K562 (cell line): ENCODE data around the gene GCNT3. TPM values are rescaled to one million over a fixed set of nuclear protein-coding genes. Genes with fewer than 3 reads are reported as not detected.

Experiments
- ATAC-seq: fragments of 200-7000 bp; cut with Tn5 transposase; 3 replicates; pipeline ENCODE4 v1.9.1; 2020; ENCODE audit warnings: moderate library complexity
- Bru-seq: library from RNA; stranded (reverse); fragments of 400-500 nt; gene quantifications from one replicate; lab custom pipeline; 2021; lab: Mats Ljungman, UMichigan
- BruChase-seq, 2 experiments: library from RNA; stranded (reverse); fragments of 400-500 nt; gene quantifications; one replicate each; lab custom pipeline; 2021; lab: Mats Ljungman, UMichigan
- BruUV-seq: library from RNA; stranded (reverse); fragments of 400-500 nt; replicated peaks from 2 replicates; lab custom pipeline; 2021; lab: Mats Ljungman, UMichigan
- CTCF ChIA-PET: fragments of 300-600 bp; formaldehyde crosslinking; extraction: SDS; loops from one replicate; lab custom pipeline; 2021; ENCODE audit warnings: low intra/inter-chr PET ratio; lab: Yijun Ruan, JAX
- POLR2A ChIA-PET: fragments of 300-600, 350-650 bp; sonication (Branson Sonifier 250); formaldehyde crosslinking; extraction: SDS; loops from one replicate; lab custom pipeline; 2021; ENCODE audit warnings: antibody characterized with exemption, inconsistent platforms; lab: Yijun Ruan, JAX
- DNase-seq, 4 experiments: peaks; one replicate each; pipeline versions ENCODE4 v3.0.0 to v3.0.0-alpha.2; 2011 to 2018; ENCODE audit warnings: low spot score in 3 of 4, mixed read lengths in 3 of 4; ENCODE audit errors: extremely low read depth in 1 of 4
- FAIRE-seq: peaks from 2 replicates; lab custom pipeline; 2011; peaks lifted over from hg19 to GRCh38; lab: Jason Lieb, UNC
- H2AFZ ChIP-seq: 2 replicates; pipeline ENCODE4 v1.6.0; 2011; ENCODE audit warnings: low read depth, low read length, control low read depth, inconsistent platforms
- H3K27ac ChIP-seq: fragments of 200-600 bp; 3 replicates; pipeline ENCODE4 v1.8.0; 2011; ENCODE audit warnings: low read depth, mild to moderate bottlenecking, control low read depth, inconsistent platforms, low read length, moderate library complexity, mixed read lengths; ENCODE audit errors: extremely low read depth
- H3K27me3 ChIP-seq, 2 experiments: fragments of 300-600 bp in 1 of 2; 2 replicates in 1 of 2; 3 replicates in 1 of 2; pipeline versions ENCODE4 v1.6.0 to v1.8.0; 2011; ENCODE audit warnings: inconsistent platforms in 2 of 2, low read length in 2 of 2, mild to moderate bottlenecking in 1 of 2, mixed read lengths in 1 of 2, moderate library complexity in 1 of 2; ENCODE audit not compliant: control insufficient read depth in 2 of 2, insufficient read depth in 2 of 2
- H3K36me3 ChIP-seq: fragments of 300-600 bp; 3 replicates; pipeline ENCODE4 v1.8.0; 2011; ENCODE audit warnings: mild to moderate bottlenecking, low read length, inconsistent platforms; ENCODE audit not compliant: control insufficient read depth, insufficient read depth
- H3K4me1 ChIP-seq, 2 experiments: fragments of 200-600 bp in 1 of 2; replicated peaks in 1 of 2; 2 replicates in 1 of 2; 3 replicates in 1 of 2; pipeline versions ENCODE4 v1.5.1 to v1.8.0; 2011; ENCODE audit warnings: inconsistent platforms in 2 of 2, low read length in 2 of 2, mild to moderate bottlenecking in 1 of 2, mixed read lengths in 1 of 2, moderate library complexity in 1 of 2; ENCODE audit not compliant: control insufficient read depth in 2 of 2, insufficient read depth in 2 of 2
- H3K4me2 ChIP-seq: 2 replicates; pipeline ENCODE4 v1.6.1; 2011; ENCODE audit warnings: low read length, control low read depth, inconsistent platforms, mixed read lengths; ENCODE audit not compliant: insufficient read depth
- H3K4me3 ChIP-seq: fragments of 200-600 bp; sonication (generic), shearing (Covaris generic); 2 replicates; pipeline ENCODE4 v1.5.1; 2016; ENCODE audit warnings: control low read depth, inconsistent platforms
- H3K79me2 ChIP-seq: fragments of 200-600 bp; 3 replicates; pipeline ENCODE4 v1.8.0; 2011; ENCODE audit warnings: low read length, inconsistent platforms; ENCODE audit not compliant: control insufficient read depth, insufficient read depth
- H3K9ac ChIP-seq, 2 experiments: 2 replicates each; pipeline versions ENCODE4 v1.6.0 to v1.6.1; 2011; ENCODE audit warnings: low read depth in 2 of 2, low read length in 2 of 2, control low read depth in 1 of 2, inconsistent platforms in 1 of 2, mild to moderate bottlenecking in 1 of 2, mixed read lengths in 1 of 2; ENCODE audit not compliant: insufficient read depth in 1 of 2
- H3K9me1 ChIP-seq: one replicate; pipeline ENCODE4 v1.6.0; 2011; ENCODE audit warnings: inconsistent platforms, mild to moderate bottlenecking, low read length, moderate library complexity; ENCODE audit not compliant: control insufficient read depth, insufficient read depth
- H3K9me3 ChIP-seq: replicated peaks from 2 replicates; pipeline ENCODE4 v1.5.1; 2011; ENCODE audit warnings: low read depth, low read length, inconsistent platforms; ENCODE audit not compliant: control insufficient read depth, insufficient read depth
- H4K20me1 ChIP-seq: replicated peaks from 2 replicates; pipeline ENCODE4 v1.6.1; 2011; ENCODE audit warnings: low read length, inconsistent platforms, mixed read lengths; ENCODE audit not compliant: control insufficient read depth, insufficient read depth
- ATF2 ChIP-seq: sonication (generic); formaldehyde crosslinking; IDR thresholded peaks from 2 replicates; pipeline ENCODE4 v1.8.1; 2022; ENCODE audit warnings: missing genetic modification reagents
- CHD1 ChIP-seq: fragments of 200-600 bp; sonication (generic); IDR thresholded peaks from one replicate; pipeline ENCODE4 v1.6.1; 2012; ENCODE audit warnings: mild to moderate bottlenecking, moderate library complexity, low read length, inconsistent platforms
- GTF2F1 ChIP-seq: IDR thresholded peaks from 2 replicates; pipeline ENCODE4 v1.6.1; 2011; ENCODE audit warnings: low read depth, low read length, improper control_type of control experiment
- KAT7 ChIP-seq: sonication (generic); formaldehyde crosslinking; IDR thresholded peaks from 2 replicates; pipeline ENCODE4 v1.8.0; 2022; ENCODE audit warnings: missing genetic modification reagents, mild to moderate bottlenecking, borderline replicate concordance
- MCM7 ChIP-seq, 2 experiments: fragments of 450-650 bp; IDR thresholded peaks; 2 replicates each; pipeline ENCODE4 v1.6.1; 2016 to 2018
- NR0B1 ChIP-seq: fragments of 450-650 bp; IDR thresholded peaks from one replicate; pipeline ENCODE4 v1.6.1; 2018; ENCODE audit warnings: mild to moderate bottlenecking, moderate library complexity; ENCODE audit not compliant: partially characterized antibody
- SRSF7 ChIP-seq: fragments of 200-400 bp; formaldehyde crosslinking; optimal IDR thresholded peaks from 2 replicates; pipeline ENCODE3; 2017; ENCODE audit warnings: mild to moderate bottlenecking, low read depth, low read length
- ZBTB2 ChIP-seq: fragments of 450-650 bp; IDR thresholded peaks from 2 replicates; pipeline ENCODE4 v1.6.1; 2016; ENCODE audit warnings: antibody characterized with exemption
- ZC3H4 ChIP-seq: sonication (generic); formaldehyde crosslinking; IDR thresholded peaks from 2 replicates; pipeline ENCODE4 v1.9.0; 2021; ENCODE audit warnings: missing genetic modification reagents, borderline replicate concordance
- ZEB2 ChIP-seq: fragments of 450-650 bp; IDR thresholded peaks from 2 replicates; pipeline ENCODE4 v1.6.1; 2016
- ZNF644 ChIP-seq: fragments of 200-800 bp; sonication (Bioruptor generic); IDR thresholded peaks from 2 replicates; pipeline ENCODE4 v1.6.1; 2016; ENCODE audit warnings: low read depth, missing genetic modification characterization, missing compliant biosample characterization
- ZSCAN29 ChIP-seq: fragments of 450-650 bp; IDR thresholded peaks from 2 replicates; pipeline ENCODE4 v1.6.1; 2017
- WGBS: fragments of 100-300 bp; shearing (Covaris generic); methylation state at CpG from one replicate; pipeline ENCODE4 v1.1.6; 2016; ENCODE audit warnings: low coverage, mixed read lengths; ENCODE audit not compliant: insufficient coverage; ENCODE audit errors: missing lambda C conversion rate; 5-methylcytosine and 5-hydroxymethylcytosine counted together
- in situ Hi-C: fragments of 300-500 bp; cut with MboI; formaldehyde crosslinking; loops from 4 replicates; pipeline ENCODE4 v1.15.0; 2018; ENCODE audit warnings: inconsistent platforms, mixed read lengths
- intact Hi-C: fragments of 100-400 bp; cut with micrococcal nuclease; formaldehyde crosslinking; loops from 2 replicates; pipeline ENCODE4 v1.14.2; 2022
- long read RNA-seq, 3 experiments: library from polyadenylated mRNA in 2 of 3; library from RNA in 1 of 3; unstranded in 2 of 3; stranded (forward) in 1 of 3; transcript quantifications; one replicate each; pipeline ENCODE4 v2.0.0, GENCODE V29; 2019 to 2022
- polyA minus RNA-seq, 3 experiments: library from RNA; depleted of rRNA, polyadenylated mRNA; stranded (reverse); fragments of >200 nt; gene quantifications; 2 replicates each; pipeline ENCODE4 v1.2.3, GENCODE V29; 2011
- polyA plus RNA-seq, 8 experiments: library from polyadenylated mRNA; depleted of rRNA in 4 of 8; stranded (reverse) in 5 of 8; unstranded in 3 of 8; fragments of >200 nt; fragmentation: Nextera tagmentation in 2 of 8; fragmentation: Illumina TruSeq in 1 of 8; extraction: Ambion mirVana in 2 of 8; extraction: Trizol in 1 of 8; gene quantifications; 2 replicates each; pipeline versions ENCODE4 v1.2.1 to v1.2.3, GENCODE V29; 2011 to 2014; ENCODE audit warnings: inconsistent platforms in 1 of 8, missing spikeins in 1 of 8
- total RNA-seq, 7 experiments: library from RNA; depleted of rRNA in 6 of 7; stranded (reverse); fragments of >200 nt in 6 of 7; fragmentation: Illumina TruSeq in 2 of 7; extraction: Trizol in 2 of 7; gene quantifications; 2 replicates each; pipeline versions ENCODE4 v1.2.1 to v1.2.3, GENCODE V29; 2011 to 2021; ENCODE audit warnings: low replicate concordance in 1 of 7

The GCNT3 gene
- not detected in 2 replicates for total RNA-seq (2011; cell fraction: chromatin; rRNA removed; ENCODE audit: low replicate concordance)
- total RNA-seq (2011; cell fraction: nucleolus; rRNA removed): under 0.01 TPM in 1 of 2 replicates, not detected in the other
- total RNA-seq (2011; cell fraction: nucleoplasm; rRNA removed): not detected in 2 replicates
- 0.24 TPM in 1 of 2 replicates, not detected in the other for total RNA-seq (2014; rRNA removed)
- not detected in 2 replicates for total RNA-seq (2014; rRNA removed; fragmentation: Illumina TruSeq; extraction: Trizol)
- total RNA-seq (2015; rRNA removed; fragmentation: Illumina TruSeq; extraction: Trizol): 0.07 TPM in 1 of 2 replicates, not detected in the other
- total RNA-seq (2021): 0.11 TPM in 1 of 2 replicates, not detected in the other
- 0.08 and 0.16 TPM in 2 replicates for polyA plus RNA-seq (2011; rRNA removed)
- polyA plus RNA-seq (2011; cell fraction: cytosol; rRNA removed): 0.04 TPM in 1 of 2 replicates, not detected in the other
- polyA plus RNA-seq (2011; cell fraction: nucleus; rRNA removed): 0.07 TPM in 1 of 2 replicates, not detected in the other
- polyA plus RNA-seq (2012): 0.11 and 0.13 TPM in 2 replicates
- polyA plus RNA-seq (2014; fragmentation: Illumina TruSeq; extraction: Trizol): not detected in 2 replicates
- under 1 TPM; 0.30 to 0.35 TPM for polyA plus RNA-seq (2014; fragmentation: Nextera tagmentation; extraction: Ambion mirVana)
- polyA plus RNA-seq (2014; rRNA removed): not detected in 2 replicates
- 0.46 TPM in 1 of 2 replicates, not detected in the other for polyA minus RNA-seq (2011; rRNA and poly(A)+ RNA removed)
- not detected in 2 replicates for polyA minus RNA-seq (2011; cell fraction: cytosol; rRNA and poly(A)+ RNA removed)
- polyA minus RNA-seq (2011; cell fraction: nucleus; rRNA and poly(A)+ RNA removed): not detected in 2 replicates
- percentile 15 among the genes with signal in this experiment for Bru-seq, nascent RNA
- BruChase-seq, experiment 1, labeled RNA remaining after a 2-hour chase: not detected
- BruChase-seq, experiment 2, labeled RNA remaining after a 6-hour chase: not detected
- long read RNA-seq, experiment 1: 0 reads
- long read RNA-seq, experiment 2: 0 reads
- long read RNA-seq, experiment 3: 0 reads

GRCh38 chr15:59611276-59612260 is at the start of gene GCNT3:
GCNT3 (plus strand) TSS chr15:59611783; CDS start chr15:59618239, 6,456 bp downstream.
- H3K4me1 ChIP-seq: no peaks in the 10 kb centered on the region
- H3K36me3 ChIP-seq: no peaks in the 10 kb centered on the region
- H3K9ac ChIP-seq: no peak within 1 kb of the TSS
- POLR2A ChIA-PET: interaction anchor here (1.2 kb wide), 2 partner anchors 75 to 250 kb away, joined by 3 read pairs; no protein-coding TSS in a partner anchor
- CTCF ChIA-PET: no interaction called here
- intact Hi-C loops: no loop called here
- in situ Hi-C loops: no loop called here
- ATAC-seq (no peak), FAIRE-seq (no peak), DNase-seq (no peak)
- no peaks in the 10 kb centered on the region for H3K9me1 ChIP-seq
- WGBS: 2% methylated on average over 8 of the region's 8 CpGs
- no TSS peak for BruUV-seq
- no peak within 1 kb of the TSS for H3K4me3 ChIP-seq
- no peaks in the 10 kb centered on the region for H3K9me3 ChIP-seq
- H3K27ac ChIP-seq: no peak within 1 kb of the TSS
- H3K27me3 ChIP-seq: 0 out of 5 replicates have a peak, but pooled peaks cover 0 to 4% of the 10 kb centered on the region in 2 experiments
- no peak within 1 kb of the TSS for H2AFZ ChIP-seq
- H3K4me2 ChIP-seq: no peak within 1 kb of the TSS
- H4K20me1 ChIP-seq: no peaks in the 10 kb centered on the region
- H3K79me2 ChIP-seq: no peaks in the 10 kb centered on the region
- TF ChIP-seq NR0B1 (no peak), ZBTB2 (no peak), ZC3H4 (CRISPR knock-in tag) (no peak), ATF2 (no peak), ZNF644 (tag) (no peak), ZEB2 (no peak), SRSF7 (no peak), GTF2F1 (no peak), CHD1 (no peak), KAT7 (CRISPR knock-in tag) (no peak), MCM7 (IDR thresholded peaks at IDR 0.05) (no peak), ZSCAN29 (no peak)
